Activated T-cell treated with anti-CD3 and anti-CD28 coated beads for 48 hours (primary cell): ENCODE measurements around the gene FAM53A.
"Not testable (repeated sequence)": the region's sequence is repeated elsewhere in the genome, so short reads cannot be mapped to it uniquely, and the experiment has no call there.

ENCODE experiments used
- DNase-seq: peaks from one replicate; pipeline ENCODE4 v3.0.0-alpha.2; 2020; ENCODE audit warnings: low read depth

Gene FAM53A

DNA sequence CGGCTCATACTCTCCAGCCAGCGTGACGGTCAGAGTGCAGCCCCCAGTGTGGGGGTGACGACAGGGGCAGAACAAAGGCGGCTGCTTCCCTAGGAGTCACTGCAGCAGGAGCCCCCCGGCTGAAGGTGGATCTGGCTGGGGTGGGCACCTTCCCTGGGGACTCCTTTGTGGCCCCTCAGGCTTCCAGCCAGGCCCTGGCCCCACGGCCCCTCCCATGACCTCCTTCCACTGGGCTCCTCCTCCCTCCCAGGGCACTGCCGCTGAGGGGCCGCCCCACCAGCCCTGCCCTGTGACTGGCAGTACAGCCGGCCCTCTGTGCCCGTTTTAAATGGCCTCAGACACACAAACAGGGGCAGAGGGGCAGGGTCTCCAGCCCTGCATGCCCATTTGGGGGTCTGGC lies 61.9 kb downstream of the FAM53A start:
- DNase-seq, result no peak

DNA sequence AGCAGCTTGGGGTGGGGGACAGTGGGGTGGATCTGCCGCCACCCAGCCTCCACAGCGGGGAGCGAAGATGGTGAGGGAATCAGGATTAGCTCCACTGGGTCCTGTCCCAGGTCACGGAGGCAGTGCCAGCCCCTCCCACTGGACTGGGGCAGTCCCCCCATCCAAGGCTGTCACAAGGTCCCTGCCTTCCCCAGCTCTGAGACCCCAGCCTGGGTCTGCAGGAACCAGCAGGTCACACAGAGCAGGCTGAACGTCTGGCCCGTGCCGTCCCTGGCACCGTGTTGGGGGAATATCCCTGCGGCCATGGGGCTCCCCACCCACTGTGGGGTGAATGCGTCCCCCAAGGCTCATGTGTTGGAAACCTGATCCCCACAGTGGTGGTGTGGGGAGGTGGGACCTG lies 62.6 kb downstream of the FAM53A start:
- DNase-seq, result no peak

DNA sequence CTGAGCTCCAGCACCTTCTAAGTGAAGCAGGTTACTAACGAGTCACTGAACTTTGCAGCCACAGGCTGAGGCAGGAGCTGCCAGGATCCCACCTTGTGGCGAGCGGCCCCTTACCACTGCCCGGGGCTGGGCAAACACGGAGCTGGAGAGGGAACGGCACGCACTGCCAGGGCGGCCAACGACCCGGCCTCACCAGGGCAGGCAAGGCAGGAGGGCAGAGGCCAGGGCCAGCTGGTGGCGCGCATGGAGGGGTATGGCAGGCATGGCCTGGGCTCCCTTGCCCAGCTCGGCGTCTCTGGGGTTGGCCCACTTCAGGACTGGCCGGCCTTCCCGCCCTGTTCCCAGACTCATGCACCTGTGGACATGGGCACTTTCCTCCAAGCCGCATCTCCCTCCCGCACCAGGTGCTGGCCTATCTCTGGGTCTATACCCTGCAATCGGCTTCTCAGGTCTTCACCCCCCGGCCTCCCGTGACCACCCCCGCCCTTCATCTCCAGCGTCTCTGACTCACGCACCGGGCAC lies 64.9 kb downstream of the FAM53A start:
- DNase-seq, result no peak

DNA sequence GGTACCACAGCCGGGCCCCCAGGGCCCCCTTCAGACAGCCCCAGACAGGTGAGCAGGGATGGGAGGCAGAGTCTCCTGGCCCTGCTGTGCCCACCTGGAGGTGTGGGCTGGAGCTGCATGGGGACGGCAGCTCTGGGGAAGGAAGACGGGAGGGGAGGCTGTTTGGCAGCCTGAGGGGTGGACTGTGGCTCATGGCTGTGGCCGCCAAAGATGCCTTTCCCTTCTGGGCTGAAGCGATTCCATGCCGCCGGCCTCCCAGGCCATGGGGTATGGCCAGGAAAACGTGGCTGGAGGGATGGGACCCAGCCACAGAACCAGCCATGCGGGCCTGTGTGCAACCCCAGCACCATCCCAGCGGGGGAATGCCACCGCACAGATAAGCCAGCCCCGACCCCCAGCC lies 65.7 kb downstream of the FAM53A start:
- no peak for DNase-seq

DNA sequence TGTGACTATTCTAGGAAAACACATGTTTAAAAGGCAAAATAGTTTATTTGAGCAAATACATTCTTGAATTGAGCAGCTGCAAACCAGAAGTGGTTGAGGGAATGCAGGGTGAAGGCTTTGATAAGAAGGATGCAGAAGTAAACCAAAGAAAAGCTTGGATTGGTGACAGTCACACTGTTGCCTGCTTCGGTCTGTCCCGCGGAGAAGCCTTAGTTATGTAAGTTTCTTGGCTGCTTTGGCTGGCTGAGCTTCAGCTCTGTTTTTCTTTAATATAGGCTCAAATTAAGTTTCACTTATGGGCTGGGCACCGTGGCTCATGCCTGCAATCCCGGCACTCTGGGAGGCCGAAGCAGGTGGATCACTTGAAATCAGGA lies 67.6 kb downstream of the FAM53A start:
- DNase-seq, result no peak

DNA sequence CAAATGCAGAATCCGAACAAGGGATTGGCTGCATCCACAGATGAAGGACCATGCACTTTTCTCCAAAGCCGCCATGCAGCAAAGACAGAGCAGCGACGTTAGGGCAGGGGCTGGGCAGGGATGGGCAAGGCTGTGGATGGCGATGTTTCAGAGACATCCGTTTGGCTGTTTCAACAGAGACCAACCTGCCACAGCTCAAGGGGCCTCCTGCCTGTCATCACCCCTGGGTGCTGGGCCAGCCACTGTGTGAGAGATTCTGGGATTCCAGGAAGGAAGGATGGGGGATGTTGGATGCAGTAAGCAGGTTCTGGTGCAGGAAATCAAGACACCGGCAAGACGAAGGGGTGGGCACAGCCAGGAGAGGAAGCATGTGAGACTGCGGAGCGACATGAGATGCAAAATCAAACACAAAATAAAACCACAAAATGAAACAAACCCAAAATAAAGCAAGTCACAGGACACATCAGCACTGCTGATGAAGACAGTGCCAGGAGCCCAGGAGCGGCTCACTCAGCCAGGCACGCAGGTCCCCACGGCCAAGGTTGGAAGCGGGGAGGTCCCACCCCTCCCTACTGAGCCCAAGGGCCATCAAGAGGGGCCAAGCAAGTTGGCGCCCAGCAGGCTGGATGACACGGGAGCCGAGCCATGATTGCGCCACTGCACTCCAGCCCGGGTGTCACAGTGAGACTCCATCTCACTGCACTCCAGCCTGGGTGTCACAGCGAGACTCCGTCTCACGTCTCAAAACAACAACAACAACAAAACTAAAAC lies 68.1 kb downstream of the FAM53A start:
- DNase-seq, result no peak

DNA sequence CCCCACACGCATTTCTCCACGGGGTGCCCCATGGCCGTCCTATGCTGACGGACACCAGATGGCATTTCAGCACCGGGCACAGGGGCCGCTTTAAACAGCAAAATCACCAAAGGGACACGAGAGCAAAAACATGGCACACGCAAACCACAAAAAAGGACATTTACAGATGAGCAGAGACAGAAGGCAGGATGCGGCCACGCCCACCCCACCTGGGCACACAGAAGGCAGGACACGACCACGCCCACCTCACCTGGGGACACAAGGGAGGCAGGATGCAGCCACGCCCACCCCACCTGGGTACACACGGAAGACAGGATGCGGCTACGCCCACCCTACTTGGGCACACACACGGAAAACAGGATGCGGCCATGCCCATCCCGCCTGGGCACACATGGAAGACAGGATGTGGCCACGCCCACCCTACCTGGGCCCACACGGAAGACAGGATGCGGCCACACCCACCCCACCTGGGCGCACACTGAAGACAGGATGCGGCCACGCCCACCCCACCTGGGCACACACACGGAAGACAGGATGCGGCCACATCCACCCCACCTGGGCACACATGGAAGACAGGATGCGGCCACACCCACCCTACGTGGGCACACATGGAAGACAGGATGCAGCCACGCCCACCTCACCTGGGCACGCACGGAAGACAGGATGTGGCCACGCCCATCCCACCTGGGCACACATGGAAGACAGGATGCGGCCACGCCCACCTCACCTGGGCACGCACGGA lies 69.1 kb downstream of the FAM53A start:
- no peak for DNase-seq

DNA sequence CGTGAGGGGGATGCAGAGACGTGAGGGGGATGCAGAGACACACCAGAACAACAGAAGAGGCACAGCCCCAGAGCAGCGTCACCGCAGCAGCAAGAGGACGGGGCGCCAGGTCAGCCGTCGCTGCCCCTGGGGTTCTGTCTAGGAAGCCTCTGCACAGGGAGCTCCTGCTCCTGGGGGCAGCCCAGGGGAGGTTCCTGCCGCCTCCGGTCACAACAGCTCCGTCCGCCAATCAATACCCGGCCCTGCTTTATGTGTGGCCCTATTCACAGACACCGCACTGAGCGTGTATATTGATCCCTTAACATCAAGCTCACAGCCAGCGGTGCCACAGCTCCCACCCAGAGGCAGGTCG lies 69.6 kb downstream of the FAM53A start:
- no peak for DNase-seq

DNA sequence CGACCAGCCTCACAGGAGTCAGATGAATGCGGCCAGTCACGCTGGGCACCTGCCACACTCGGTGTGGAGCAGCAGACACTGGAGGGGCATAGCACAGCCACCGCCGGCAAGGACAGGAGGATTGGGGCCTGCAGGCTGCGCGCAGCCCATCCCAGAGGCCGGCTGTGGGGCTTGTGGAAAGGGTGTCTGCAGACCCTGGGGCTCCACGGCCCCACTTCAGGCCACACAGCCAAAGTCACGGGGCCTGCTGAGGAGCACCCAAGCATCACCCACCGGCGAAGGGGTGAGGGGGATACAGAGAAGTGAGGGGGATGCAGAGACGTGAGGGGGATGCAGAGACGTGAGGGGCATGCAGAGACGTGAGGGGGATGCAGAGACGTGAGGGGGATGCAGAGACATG lies 70.1 kb downstream of the FAM53A start:
- no peak for DNase-seq

DNA sequence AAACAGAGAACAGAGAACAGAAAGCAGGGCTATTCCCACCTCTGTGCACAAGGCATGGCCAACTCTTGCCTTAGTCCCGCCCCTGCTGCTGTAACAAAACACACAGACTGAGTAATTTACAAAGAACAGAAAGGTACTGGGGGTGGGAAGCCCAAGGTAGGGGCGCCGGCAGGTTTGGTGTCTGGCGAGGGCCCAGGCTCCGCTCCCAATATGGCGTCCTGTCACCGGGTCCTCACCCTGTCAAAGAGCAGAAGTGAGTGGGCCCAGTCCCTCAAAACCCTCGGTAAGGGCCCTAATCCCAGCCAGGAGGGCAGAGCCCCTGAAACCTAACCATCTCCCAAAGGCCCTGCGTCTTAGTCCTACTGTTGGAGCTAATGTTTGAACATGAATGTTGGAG lies 71.0 kb downstream of the FAM53A start:
- DNase-seq, result no peak

DNA sequence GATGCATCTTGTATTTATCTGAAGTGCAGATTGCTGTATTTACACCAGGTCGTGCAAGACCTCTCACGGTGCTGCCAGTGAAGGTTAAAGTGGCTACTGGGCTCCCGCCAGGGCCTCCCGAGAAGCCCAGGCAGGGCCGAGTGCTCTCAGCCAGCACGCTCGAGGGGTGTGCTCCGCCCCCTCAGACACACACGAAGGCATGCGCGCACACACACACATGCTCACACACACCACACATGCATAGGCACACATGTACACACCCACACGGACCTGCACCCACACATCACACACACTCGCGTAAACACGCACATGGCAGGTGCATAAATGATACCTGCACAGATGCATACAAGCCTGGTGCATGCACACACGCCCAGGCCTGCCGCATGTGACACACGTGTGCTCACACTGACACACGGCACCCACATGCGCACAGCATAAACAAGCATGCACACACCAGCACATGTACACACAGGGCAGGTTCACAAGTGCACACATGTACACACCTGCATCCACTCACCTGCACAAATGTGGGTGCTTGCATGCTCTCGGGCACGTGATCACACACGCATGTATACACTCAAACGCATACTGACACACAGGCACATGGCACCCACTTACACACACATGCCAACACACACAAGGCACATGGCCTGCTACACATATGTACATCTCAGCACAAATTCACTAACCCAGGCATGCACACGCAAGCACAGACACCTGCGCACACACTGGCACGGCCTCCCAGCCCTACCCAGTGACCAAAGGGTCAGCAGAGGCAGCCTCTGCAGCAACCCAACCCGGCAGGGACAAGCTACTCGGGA lies 71.6 kb downstream of the FAM53A start:
- DNase-seq, result no peak

DNA sequence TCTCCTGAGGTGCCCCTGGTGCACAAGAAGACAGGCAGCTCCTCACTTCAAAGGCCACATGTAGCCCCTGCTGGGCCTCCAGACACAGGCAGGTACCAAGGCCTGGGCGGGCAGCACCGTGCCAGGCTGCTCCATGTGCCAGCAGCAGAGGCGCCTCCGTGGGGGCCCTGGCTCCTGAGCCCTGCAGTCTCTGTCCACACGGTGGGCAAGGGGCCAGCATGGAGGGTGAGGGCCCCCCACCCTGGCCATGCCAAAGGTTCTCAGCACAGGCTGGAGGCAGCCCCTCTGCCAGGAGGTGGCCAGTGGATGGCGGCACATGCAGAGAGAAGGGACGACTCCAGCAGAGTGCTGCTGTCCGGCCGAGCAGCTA lies 72.6 kb downstream of the FAM53A start:
- DNase-seq, result no peak

DNA sequence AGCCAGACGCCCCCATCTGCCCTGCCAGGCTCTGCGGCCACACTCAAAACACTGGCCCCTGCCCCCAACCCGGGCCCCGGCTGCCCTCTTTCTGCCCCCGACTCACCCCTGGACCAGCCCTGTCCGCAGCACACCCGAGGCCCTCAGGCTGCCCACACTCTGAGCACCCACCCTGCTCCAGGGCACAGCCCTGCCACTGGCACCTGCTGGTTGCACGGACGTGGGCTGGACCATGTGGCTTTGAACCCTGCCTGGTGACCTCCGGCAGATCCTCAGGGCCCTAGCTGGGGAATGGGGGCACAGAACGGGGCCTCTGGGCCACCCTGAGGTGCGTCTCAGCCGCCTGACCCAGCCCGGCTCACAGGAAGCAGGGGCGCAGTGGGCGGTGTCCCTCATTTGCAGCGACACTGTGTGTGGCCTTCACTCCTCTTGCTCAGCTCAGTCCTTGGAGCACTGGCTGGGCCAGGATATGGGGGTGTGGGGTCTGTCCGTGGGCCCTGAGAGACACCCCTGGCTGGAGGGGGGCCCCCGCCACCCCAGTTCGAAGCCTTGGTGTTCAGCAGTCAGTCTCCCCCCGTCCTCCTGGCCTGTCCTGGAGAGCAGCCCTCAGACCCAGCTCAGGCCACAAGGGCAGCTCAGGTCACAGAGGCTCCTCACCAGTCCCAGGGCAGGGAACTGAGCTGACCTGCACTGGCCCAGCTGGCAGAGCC lies 73.2 kb downstream of the FAM53A start:
- DNase-seq, result no peak

DNA sequence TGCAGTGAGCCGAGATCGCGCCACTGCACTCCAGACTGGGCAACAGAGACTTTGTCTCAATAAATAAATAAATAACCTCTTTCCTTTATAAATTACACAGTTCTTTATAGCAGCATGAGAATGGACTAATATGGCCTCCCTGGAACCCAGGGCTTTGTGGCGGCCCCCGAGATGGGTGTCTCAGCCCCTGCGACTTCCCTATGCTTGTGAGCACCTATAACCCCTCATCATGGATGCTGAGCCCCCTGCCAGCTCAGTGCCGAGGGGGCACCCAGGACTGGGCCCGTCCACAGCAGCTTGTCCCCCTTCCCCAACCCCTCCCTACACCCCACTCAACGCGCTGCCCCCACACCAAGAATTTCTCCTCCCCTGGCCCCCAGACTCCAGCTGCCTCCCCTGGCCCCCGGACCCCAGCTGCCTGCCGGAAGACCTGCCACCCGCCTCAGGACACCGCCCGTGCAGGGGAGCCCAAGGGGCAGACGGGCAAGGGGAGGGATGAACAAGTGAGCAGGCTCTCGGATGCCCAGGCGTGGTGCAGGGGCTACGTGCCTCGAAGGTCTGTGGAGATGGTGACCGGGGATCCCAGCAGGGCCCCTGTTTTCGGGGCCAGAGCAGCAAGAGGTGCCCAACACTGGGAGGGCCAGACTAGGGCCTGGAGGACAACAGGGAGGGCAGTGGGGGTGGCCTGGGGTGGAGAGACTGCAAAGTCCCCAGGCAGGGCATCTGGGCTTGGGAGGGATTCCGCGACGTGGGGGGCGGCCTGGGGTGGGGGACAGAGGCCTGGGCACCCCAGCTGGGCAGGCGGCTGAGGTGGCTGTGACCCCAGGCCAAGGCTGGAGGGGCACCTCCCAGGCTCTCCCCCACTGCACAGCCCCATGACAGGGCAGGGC lies 74.0 kb downstream of the FAM53A start:
- no peak for DNase-seq

DNA sequence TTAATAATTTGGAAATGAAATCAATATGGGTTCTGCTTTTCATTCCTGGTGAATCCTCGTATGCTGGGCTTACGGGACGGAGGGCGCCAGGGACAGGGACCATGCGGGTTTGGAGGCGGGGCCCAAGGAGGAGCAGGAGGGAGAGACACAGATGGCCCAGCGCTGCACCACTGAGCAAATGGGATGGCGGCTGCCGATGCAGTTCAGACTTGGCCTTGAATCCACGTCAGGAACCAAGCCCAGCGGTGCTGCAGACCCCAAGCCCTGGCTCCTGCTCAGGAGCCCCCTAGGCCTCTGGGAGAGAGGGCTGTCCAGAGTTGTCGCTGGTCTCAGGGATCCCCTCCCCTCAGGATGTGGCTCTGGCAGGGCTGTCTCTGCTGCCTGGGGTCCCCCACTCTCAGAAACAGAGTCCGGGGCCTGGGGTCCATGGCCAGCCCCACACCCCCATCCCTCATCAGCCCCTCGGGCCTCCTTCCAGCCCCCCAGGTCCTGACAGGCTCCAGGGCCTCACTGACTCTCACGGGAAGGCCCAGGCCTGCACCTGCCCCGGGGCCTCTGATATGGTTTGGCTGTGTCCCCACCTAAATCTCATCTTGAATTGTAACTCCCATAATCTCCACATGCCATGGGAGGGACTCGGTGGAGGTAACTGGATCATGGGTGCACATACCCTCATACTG lies 75.2 kb downstream of the FAM53A start:
- no peak for DNase-seq

DNA sequence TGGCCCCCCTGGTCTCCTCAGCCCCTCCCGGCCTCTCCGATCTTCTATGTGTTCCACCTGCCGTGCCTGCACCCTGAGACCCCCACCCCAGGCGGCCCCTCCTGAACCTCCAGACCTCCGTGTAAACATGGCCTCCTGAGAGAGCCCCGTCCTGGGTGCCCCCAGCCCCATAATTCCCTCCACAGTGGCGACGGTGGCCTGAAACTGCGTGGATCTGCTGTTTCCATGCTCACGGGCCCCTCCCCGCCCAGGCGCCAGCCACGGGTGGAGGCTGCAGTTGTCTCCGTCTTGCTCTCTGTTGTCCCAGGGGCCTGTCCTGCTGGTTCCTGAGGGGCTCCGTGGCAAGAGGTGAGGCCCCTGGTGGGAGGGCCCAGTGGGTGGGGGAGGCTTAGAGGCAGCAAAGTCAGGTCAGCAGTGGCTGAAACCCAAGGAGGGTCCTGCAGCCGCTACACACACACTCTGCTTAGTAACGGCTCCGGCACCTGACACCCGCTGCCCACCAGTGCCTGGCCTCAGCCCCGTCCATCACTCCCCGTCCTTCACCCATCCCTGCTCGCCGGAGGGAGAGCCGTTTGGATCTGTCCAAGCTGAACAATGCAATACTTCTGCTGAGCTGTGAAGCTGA lies 75.8 kb downstream of the FAM53A start:
- DNase-seq, result no peak

DNA sequence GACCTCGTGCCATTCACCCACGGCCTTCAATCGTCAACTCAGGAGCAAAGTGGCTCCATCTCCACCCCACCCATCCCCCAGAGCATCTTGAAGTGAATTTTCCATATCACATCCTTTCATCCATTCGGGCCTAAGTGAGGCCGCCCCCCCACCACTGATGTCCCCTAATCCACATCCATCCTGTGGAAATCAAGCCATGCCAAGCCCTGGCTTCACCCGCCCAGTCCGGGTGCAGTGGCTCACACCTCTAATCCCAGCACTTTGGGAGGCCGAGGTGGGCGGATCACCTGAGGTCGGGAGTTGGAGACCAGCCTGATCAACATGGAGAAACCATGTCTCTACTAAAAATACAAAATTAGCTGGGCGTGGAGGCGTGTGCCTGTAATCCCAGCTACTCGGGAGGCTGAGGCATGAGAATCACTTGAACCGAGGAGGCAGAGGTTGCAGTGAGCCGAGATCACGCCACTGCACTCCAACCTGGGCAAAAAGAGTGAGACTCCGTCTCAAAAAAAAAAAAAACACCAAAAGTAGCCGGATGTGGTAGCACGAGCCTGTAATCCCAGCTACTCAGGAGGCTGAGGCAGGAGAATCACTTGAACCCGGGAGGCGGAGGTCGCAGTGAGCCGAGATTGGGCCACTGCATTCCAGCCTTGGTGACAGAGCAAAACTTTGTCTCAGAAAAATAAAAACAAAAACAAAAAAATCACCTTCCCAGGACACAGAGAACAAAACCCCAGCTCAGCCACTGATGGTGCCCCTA lies 76.5 kb downstream of the FAM53A start:
- not testable (repeated sequence) for DNase-seq

DNA sequence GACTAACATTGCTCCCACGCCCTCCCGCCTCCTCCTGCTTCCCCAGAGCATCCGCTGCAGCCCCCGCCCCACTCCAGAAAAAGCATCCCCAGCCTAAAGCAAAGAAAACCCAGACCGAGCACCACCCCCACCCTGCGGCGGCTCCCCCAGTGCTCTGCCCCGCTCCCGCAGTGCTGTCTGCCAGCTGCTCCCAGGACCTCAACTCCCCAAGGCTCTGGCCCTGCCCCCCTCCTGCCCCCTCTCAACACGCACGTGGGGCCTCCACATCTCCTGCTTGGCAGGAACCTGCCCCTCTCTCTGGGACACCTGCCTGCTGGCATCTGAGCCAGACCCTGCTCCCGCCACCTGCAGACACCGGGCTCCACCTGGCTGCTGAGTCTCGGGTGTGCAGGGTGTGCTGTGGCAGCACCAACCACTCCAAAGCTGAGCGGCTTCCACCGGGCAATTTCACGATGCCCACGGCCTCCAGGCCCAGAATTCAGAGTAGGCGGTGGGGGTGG lies 79.4 kb downstream of the FAM53A start:
- DNase-seq, result no peak

DNA sequence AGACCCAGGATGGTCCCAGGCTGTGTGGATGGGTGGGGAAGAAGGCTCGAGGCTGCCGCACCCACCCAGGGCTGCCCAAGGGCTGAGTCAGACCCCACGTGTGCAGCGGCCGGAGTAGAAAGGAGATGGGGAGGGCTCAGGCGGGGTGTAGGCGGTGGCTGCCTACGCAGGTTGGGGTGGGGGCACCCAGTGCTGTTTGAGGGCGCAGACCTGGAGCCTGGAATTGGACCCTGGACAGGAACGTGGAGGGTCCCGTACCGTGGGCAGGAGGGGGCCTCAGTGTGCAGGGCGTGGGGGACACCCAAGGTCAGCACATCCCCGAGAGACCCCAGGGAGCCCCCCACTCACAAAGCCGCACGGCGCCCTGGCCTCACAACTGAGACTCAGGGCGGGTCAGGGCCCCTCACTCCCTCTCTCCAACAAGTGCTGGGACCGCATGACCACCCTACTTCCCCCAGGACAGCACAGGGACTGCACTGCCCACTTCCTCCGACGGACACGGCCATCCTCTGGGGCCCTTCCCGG lies 79.9 kb downstream of the FAM53A start:
- DNase-seq, result no peak
